HG03135 (cell line): ENCODE data around the gene CHIC2.

ENCODE experiments used
- ATAC-seq: cut with Tn5 transposase; IDR thresholded peaks from one replicate; pipeline ENCODE4 v1.9.1; 2021; ENCODE audit warnings: mild to moderate bottlenecking, moderate library complexity; ENCODE audit not compliant: unreplicated experiment

Gene CHIC2

GRCh38 chr4:54093324-54094240 lies 29.2 kb upstream of the CHIC2 start:
- ATAC-seq = no peak

GRCh38 chr4:54092405-54093323 lies 28.3 kb upstream of the CHIC2 start:
- ATAC-seq = no peak

GRCh38 chr4:54091637-54092404 lies 27.4 kb upstream of the CHIC2 start:
- no peak for ATAC-seq

- no peak for ATAC-seq
These were observed 26.6 kb upstream of the CHIC2 start for GRCh38 chr4:54090804-54091623.

DNA sequence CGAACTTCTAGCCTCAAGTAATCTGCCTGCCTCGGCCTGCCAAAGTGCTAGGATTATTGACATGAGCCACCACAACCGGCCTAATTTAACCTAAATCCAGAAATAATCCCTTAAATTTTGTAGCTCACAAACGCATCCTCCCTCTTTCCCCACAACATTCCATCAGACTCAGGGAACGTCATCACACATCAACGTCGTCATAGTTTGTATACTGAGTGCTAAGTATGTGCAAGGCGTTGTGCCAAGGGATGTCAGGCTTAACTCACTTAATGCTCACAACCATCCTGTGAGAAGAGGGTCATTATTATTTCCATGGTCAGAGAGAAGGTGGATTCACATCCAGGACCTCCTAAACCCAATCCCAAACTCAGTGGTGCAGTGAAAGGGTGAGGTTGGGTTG lies 26.0 kb upstream of the CHIC2 start:
- ATAC-seq = no peak

- ATAC-seq = no peak
These were observed 25.5 kb upstream of the CHIC2 start for GRCh38 chr4:54089875-54090274.

GRCh38 chr4:54085284-54085683 lies 20.9 kb upstream of the CHIC2 start:
- no peak for ATAC-seq

DNA sequence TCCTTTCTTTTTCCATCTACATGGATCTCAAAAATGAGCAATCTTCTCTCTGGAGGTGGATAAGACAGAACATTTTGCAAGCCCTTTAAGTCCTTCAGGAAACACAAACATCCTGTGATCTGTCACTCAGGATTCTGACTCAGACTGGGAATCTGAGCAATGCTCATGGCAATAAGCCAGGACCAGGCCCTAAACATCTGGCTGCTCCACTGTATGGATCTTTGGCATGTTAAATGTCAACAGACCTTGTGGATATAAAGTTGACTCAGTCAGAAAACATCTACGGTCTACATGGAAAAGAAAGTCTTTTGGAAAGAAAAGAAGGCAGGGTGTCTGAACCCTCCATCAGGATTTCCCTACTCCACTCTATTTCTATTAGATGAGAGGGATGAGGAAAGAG lies 17.8 kb upstream of the CHIC2 start:
- ATAC-seq = no peak

- ATAC-seq = no peak
These were observed 13.4 kb upstream of the CHIC2 start for GRCh38 chr4:54077812-54078211.

DNA sequence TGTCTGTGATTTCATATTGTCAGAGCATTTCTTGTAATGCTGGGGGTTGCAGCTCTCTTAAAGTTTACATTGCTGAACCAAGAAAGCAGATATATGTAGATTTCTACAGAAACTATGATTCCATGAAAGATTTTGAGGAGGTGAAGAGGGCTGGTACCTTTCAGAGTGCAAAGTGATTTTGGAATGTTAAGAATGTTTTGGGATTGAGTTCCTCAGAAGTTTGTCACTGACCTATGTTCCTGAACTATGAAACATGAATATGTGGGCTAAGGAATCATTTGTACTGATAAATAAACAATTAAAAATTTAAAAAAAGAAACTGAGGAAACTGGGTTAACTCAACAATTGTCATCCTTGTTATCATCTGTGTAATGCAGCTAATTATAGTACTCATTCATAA lies 12.3 kb upstream of the CHIC2 start:
- ATAC-seq = no peak

DNA sequence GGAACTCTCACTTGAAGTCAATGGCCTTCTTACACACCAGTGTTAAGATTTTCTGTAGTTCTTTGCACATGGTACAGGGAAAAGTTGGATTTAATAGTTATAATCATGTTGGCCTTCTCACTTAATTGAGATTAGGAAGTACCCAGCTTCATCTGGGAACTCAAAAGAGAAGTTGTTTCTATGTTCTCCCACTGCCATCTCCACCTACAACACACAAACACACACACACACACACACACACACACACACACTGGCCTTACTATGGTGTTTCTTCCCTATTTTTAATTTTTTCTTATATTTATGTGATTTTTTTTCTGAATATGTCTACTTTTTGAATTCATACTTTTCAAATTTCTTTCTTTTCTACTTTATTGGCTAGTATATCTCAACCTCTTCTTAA lies 10.0 kb upstream of the CHIC2 start:
- ATAC-seq = no peak

GRCh38 chr4:54073271-54073880 lies 9.0 kb upstream of the CHIC2 start:
- no peak for ATAC-seq

DNA sequence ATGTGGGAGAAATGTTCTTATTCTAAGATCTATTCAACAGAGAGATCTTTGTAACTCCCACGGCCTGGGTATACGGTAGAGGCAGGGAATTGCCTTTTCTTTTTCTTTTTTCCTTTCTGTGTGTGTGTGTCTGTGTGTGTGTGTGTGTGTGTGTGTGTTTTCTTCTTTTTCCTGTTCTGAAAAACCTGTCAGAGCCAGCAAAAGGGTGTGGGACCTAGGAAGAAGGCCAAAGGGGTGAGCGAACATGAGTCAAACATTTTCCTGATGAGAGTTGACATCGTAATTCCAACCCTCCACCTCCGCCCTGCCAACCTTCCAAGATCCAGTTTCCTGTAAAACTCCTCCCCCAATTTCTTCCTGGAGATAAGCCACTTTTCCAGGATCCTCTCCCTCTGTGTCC lies 2.8 kb upstream of the CHIC2 start:
- ATAC-seq = no peak

GRCh38 chr4:54066718-54067129 lies 2.3 kb upstream of the CHIC2 start:
- no peak for ATAC-seq

DNA sequence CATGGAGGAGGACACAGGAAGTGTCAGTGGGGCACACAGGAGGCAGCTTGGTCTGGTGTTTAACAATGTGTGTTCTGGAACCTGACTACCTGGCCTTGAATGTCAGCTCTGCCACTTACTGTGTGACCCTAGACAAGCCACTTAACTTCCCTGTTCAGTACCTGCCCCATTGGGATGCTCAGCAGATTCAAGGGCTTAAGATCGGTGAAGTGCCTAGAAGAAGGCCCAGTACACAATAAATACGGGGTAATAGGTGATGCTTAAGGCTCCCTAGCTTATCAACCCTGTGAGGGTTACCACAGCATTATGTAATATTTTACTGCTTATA lies 1.6 kb upstream of the CHIC2 start:
- ATAC-seq = no peak

DNA sequence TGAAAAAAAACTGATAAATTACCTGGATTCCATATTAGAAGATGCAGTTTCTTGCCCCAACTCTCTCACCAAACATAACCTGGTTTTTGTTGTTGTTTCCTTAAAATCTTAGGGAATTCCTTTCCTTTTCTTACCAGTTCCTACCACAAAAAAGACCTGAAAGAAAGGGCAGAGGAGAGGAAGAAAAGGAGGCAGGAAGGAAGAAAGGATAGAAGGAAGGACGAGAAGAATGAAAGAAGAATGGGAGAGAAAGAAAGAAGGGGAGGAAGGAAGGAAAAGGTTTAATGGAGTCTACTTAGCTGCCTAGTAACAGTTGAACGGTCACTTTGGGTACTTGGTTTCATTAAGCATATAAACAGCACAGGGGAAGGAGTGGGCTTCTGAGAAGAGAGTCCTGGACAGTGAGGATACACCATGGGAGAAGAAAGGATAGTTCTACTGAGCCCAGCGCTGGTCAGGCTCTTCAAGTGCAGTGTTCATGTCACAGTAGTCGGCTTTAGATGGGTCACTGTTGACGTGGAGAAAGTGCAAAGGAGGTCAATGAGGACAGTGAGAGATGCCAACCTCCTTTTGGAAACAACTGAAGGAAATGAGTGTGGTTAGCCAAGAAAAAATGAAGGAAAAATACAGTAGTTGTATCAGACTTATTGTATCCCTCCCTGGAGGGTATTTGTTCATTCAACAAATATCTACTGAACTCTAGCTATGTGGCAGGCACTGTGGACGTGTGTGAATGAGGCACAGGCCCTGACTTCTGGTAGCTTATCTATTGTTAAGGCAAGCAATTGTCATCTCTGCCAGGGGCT lies 1.1 kb upstream of the CHIC2 start:
- ATAC-seq = no peak

DNA sequence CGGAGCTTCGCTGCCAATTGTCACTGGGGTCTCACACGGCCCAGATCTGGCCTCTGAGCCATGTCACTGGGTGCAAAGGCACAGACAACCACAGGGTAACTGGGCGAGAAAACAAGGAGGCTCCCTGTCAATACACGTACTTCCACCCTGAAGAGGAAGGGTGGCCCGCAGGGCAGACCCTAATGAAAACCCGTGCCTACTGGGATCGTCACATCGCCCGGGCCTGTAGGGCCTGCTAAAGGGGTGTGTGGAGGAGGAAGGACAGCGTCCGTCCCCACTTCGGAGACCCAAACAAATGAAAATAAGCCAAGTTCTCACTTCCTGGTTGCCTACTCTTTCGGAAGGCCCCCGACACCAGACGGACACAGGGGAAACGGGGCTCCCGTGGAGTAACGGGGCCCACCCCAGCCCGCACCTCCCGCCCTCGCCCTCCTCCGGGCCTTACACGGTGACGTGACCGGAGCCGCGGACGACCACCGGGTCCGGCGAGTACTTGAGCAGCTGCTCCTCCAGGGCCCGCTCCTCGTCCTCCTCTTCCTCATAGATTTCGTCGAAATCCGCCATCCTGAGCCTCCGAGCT lies 578 bp downstream of the CHIC2 start:
- peak; percentile 40 for ATAC-seq

DNA sequence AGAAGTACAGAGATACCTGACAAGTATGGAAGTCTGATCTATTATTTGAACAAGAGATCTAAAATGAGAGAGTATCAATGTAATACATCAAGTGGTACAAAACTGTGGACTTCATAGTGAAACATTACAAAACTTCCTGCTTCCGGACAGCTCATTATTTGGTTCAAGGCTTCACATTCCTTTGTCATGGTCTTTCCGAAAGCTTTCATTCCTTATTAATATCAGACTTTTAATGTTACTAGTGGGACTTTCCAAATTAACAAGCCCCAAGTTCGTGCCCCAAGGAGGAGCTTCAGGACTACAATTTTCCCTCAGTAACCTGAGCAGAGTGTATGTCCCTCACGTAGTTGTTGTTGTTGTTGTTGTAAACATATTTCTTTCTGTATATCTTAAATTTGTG lies 1.2 kb downstream of the CHIC2 start:
- no peak for ATAC-seq

DNA sequence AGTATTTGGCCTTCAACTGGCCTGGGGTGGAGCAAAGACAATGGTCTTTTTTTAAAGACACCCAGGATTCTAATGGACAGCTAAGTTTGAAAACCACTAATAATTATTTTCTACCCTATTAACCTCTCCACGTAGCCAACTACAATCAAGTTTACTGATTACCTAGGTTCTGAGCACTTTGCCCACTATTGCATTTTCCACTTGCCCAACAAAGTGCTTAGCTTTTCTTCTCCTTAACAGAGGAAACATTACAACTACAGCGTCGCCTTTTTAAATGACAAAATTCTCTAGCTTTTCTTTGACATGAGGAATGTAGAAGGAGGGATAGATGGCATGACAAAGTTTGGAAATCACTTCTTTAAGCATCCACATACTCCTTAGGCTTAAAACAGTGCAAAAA lies 2.0 kb downstream of the CHIC2 start:
- no peak for ATAC-seq
